AG04450 (cell line): ENCODE measurements around the gene STT3A. TPM values are rescaled to one million over a fixed set of nuclear protein-coding genes. Genes with fewer than 3 reads are reported as not detected.

Experiments used
- CTCF ChIA-PET: fragments of 300-600, 350-600 bp; formaldehyde crosslinking; extraction: SDS; loops from one replicate; lab custom pipeline; 2022; ENCODE audit warnings: antibody characterized with exemption, inconsistent platforms; lab: Charles Lee
- POLR2A ChIA-PET: fragments of 350-600 bp; formaldehyde crosslinking; extraction: SDS; loops from one replicate; lab custom pipeline; 2021; ENCODE audit warnings: antibody characterized with exemption, inconsistent platforms; lab: Yijun Ruan, JAX
- DNase-seq: peaks from one replicate; pipeline ENCODE4 v3.0.0-alpha.2; 2011; ENCODE audit warnings: low read depth, low spot score
- H3K27ac ChIP-seq: one replicate; pipeline ENCODE4 v1.5.1; 2012; ENCODE audit warnings: low read depth, low read length, control low read depth
- H3K27me3 ChIP-seq: one replicate; pipeline ENCODE4 v1.6.0; 2012; ENCODE audit warnings: low read length; ENCODE audit not compliant: control insufficient read depth, insufficient read depth
- H3K4me3 ChIP-seq: 2 replicates; pipeline ENCODE4 v1.5.1; 2011; ENCODE audit warnings: mild to moderate bottlenecking, low read depth, low read length, control low read depth
- H3K9me3 ChIP-seq: 2 replicates; pipeline ENCODE4 v1.5.1; 2012; ENCODE audit warnings: low read length; ENCODE audit not compliant: control insufficient read depth, insufficient read depth
- CTCF ChIP-seq: IDR thresholded peaks from 2 replicates; pipeline ENCODE4 v1.5.1; 2011; ENCODE audit warnings: low read depth, low read length, control low read depth, inconsistent platforms
- polyA plus RNA-seq: library from polyadenylated mRNA; depleted of rRNA; stranded (reverse); fragments of >200 nt; gene quantifications from 2 replicates; pipeline ENCODE4 v1.2.3, GENCODE V29; 2011

STT3A gene
- polyA plus RNA-seq, 1 experiment = 401 TPM

GRCh38 chr11:125566235-125566634 lies 26.4 kb upstream of the STT3A start:
- Histone ChIP-seq H3K4me3 (no peak overlapping the region), H3K9me3 (no peaks in the 10 kb centered on the region), H3K27ac (no peak overlapping the region), H3K27me3 (peaks cover 3% of the 10 kb centered on the region)
- ChIA-PET CTCF (interaction anchor here (1.5 kb wide), 1 partner anchor 55 kb away, joined by 3 read pairs; no protein-coding TSS in a partner anchor), POLR2A (no interaction called here)
- TF ChIP-seq CTCF = no peak
- DNase-seq = no peak

GRCh38 chr11:125568970-125569914 lies 23.4 kb upstream of the STT3A start, which contains the start of gene EI24:
Gene EI24 (plus strand): TSS chr11:125569477. CDS start chr11:125572528, 3,051 bp downstream.
- TF ChIP-seq CTCF = peak; percentile 71
- peak within 1 kb of the TSS; percentile 31 for H3K27ac ChIP-seq
- no peaks in the 10 kb centered on the region for H3K27me3 ChIP-seq
- H3K9me3 ChIP-seq = no peaks in the 10 kb centered on the region
- ChIA-PET CTCF (interaction anchor here (0.6 to 1.0 kb wide), 6 partner anchors 12 to 625 kb away, joined by 3 to 5 read pairs (median 3); no protein-coding TSS in a partner anchor), POLR2A (interaction anchor here (0.8 to 1.9 kb wide), 4 partner anchors 23 to 76 kb away, joined by 3 to 14 read pairs (median 6); partner anchors contain the start of genes FEZ1 and STT3A)
- H3K4me3 ChIP-seq = peak within 1 kb of the TSS; percentile 96
- peak; percentile 78 for DNase-seq

GRCh38 chr11:125569915-125570621 lies 22.6 kb upstream of the STT3A start:
- TF ChIP-seq CTCF = no peak
- Histone ChIP-seq H3K4me3 (peak overlapping the region; percentile 96), H3K27ac (peak overlapping the region; percentile 31), H3K27me3 (no peaks in the 10 kb centered on the region), H3K9me3 (no peaks in the 10 kb centered on the region)
- CTCF ChIA-PET = interaction anchor here (0.7 to 1.0 kb wide), 4 partner anchors 13 to 118 kb away, joined by 3 to 5 read pairs (median 4); no protein-coding TSS in a partner anchor
- POLR2A ChIA-PET = interaction anchor here (0.5 to 1.9 kb wide), 5 partner anchors 22 to 134 kb away, joined by 3 to 14 read pairs (median 5); partner anchors contain the start of genes FEZ1 and STT3A
- DNase-seq = no peak

DNA sequence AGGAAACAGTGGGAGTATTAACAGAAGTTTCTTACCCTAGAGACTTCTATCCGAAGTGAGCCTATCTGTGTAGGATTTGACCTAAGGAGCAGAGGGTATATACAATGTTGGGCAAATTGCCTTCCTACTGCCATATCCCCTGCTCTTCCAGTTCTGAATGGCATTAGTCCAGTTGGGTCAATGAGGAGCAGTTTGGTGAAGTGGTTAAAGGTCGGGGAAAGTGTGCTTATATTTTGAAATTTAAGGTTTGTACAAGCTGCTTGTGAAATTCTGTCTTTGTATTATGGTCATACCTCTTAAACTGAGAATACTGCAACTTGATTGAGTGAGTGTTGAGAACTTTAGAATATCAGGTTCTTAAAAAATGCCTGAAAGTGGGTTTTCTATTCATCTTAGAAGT lies 21.7 kb upstream of the STT3A start:
- Histone ChIP-seq H3K4me3 (no peak overlapping the region; the same call in 1 of the 2 replicates), H3K27ac (no peak overlapping the region), H3K9me3 (no peaks in the 10 kb centered on the region), H3K27me3 (no peaks in the 10 kb centered on the region)
- TF ChIP-seq CTCF = no peak
- ChIA-PET CTCF (no interaction called here), POLR2A (no interaction called here)
- no peak for DNase-seq
